Right lobe of liver (tissue), 6 donors: ENCODE results near the gene ULK4. TPM values are rescaled to one million over a fixed set of nuclear protein-coding genes. Genes with fewer than 3 reads are reported as not detected.

Experiments
- ATAC-seq, 4 donors: fragments of 200-7000 bp; cut with Tn5 transposase; one replicate each; pipeline ENCODE4 v1.9.1; 2020; ENCODE audit warnings: mild to moderate bottlenecking in 4 of 4, moderate library complexity in 4 of 4
- DNase-seq, 3 donors: peaks; one replicate each; pipeline ENCODE4 v3.0.0-alpha.2; 2020
- H3K27ac ChIP-seq, 3 donors: fragments of 200-600 bp; one replicate each; pipeline ENCODE4 v1.8.0; 2022
- H3K27me3 ChIP-seq, 2 donors: fragments of 200-600 bp; one replicate each; pipeline ENCODE4 v1.8.0; 2022
- H3K36me3 ChIP-seq, 4 donors: fragments of 200-600 bp; sonication (generic) in 1 of 4; one replicate each; pipeline versions ENCODE4 v1.5.1 to v1.8.0; 2017 to 2022; ENCODE audit warnings: control low read depth in 1 of 4
- H3K4me1 ChIP-seq, 4 donors: fragments of 200-600 bp; sonication (generic) in 1 of 4; one replicate each; pipeline versions ENCODE4 v1.5.1 to v1.8.0; 2017 to 2022; ENCODE audit warnings: control low read depth in 1 of 4
- H3K4me3 ChIP-seq, 3 donors: fragments of 200-600 bp; one replicate each; pipeline ENCODE4 v1.8.0; 2022
- H3K9me3 ChIP-seq, 4 donors: fragments of 200-600 bp; sonication (generic) in 1 of 4; one replicate each; pipeline versions ENCODE4 v1.5.1 to v1.8.0; 2017 to 2022; ENCODE audit warnings: control low read depth in 1 of 4
- CTCF ChIP-seq, 4 donors: fragments of 200-600 bp in 3 of 4; fragments of 450-650 bp in 1 of 4; IDR thresholded peaks; one replicate each; pipeline versions ENCODE4 v1.5.1 to v1.8.0; 2016 to 2022; ENCODE audit warnings: antibody characterized with exemption in 4 of 4, mild to moderate bottlenecking in 2 of 4
- POLR2A ChIP-seq: fragments of 450-650 bp; IDR thresholded peaks from one replicate; pipeline ENCODE4 v1.6.1; 2017; ENCODE audit warnings: antibody characterized with exemption, mild to moderate bottlenecking
- WGBS: methylation state at CpG from one replicate; pipeline ENCODE4 v1.1.6; 2018; ENCODE audit warnings: low coverage, low lambda C conversion rate; ENCODE audit not compliant: insufficient coverage; ENCODE audit errors: missing lambda C conversion rate; 5-methylcytosine and 5-hydroxymethylcytosine counted together
- intact Hi-C, 2 donors: fragments of 100-400 bp; cut with DNase I; formaldehyde crosslinking; loops; one replicate each; pipeline versions ENCODE4 v1.11.2 to v1.14.1; 2022
- total RNA-seq, 6 experiments: library from RNA; depleted of rRNA in 2 of 6; stranded (reverse); fragments of >200 nt in 2 of 6; fragmentation: NEBNext Ultra II Directional in 3 of 6; extraction: Animal tissue kit (Norgen Biotek cat#: 25700) in 3 of 6; gene quantifications; one replicate each; pipeline versions ENCODE4 v1.1.0 to v1.2.4, GENCODE V29; 2016 to 2023
- donor health status: DM: no; HTN: yes; CAD: no.
- donor health status: DM: no; HTN: no; CAD: no.
- donor health status: DM: no; HTN: no; CAD: no.
- donor health status: DM: no; HTN: yes; CAD: no.
- donor health status: DM: no; HTN: yes; CAD: no.

Gene ULK4
- total RNA-seq, 6 experiments from 2014 or later, result 2.8 to 5.6 (median 4.9) TPM

GRCh38 chr3:41365973-41366372, 595.9 kb downstream of the ULK4 start:
- H3K27ac ChIP-seq, result no peak overlapping the region
- no peaks in the 10 kb centered on the region for H3K9me3 ChIP-seq
- no peak for ATAC-seq
- no peaks in the 10 kb centered on the region for H3K27me3 ChIP-seq
- no peak overlapping the region for H3K4me3 ChIP-seq
- peaks cover 0 to 6% (median 0%) of the 10 kb centered on the region in 4 donors for H3K4me1 ChIP-seq
- intact Hi-C loops, result no loop called here
- TF ChIP-seq CTCF (IDR thresholded peaks at IDR 0.05), result no peak
- no peak for TF ChIP-seq POLR2A
- no peak for DNase-seq
- 86% methylated on average over 1 of the region's 1 CpG for WGBS
- H3K36me3 ChIP-seq, result no peaks in the 10 kb centered on the region

GRCh38 chr3:41364736-41365135, 597.2 kb downstream of the ULK4 start:
- no peak overlapping the region for H3K27ac ChIP-seq
- DNase-seq (no peak), ATAC-seq (no peak)
- 70% methylated on average over 2 of the region's 2 CpGs for WGBS
- intact Hi-C loops, result no loop called here
- H3K36me3 ChIP-seq, result no peaks in the 10 kb centered on the region
- H3K27me3 ChIP-seq, result no peaks in the 10 kb centered on the region
- H3K4me1 ChIP-seq, result peaks cover 0 to 6% (median 0%) of the 10 kb centered on the region in 4 donors
- H3K4me3 ChIP-seq, result no peak overlapping the region
- TF ChIP-seq POLR2A (no peak), CTCF (IDR thresholded peaks at IDR 0.05) (no peak)
- H3K9me3 ChIP-seq, result no peaks in the 10 kb centered on the region

- Histone ChIP-seq H3K4me1 (peaks cover 0 to 6% (median 0%) of the 10 kb centered on the region in 4 donors), H3K9me3 (no peaks in the 10 kb centered on the region), H3K36me3 (no peaks in the 10 kb centered on the region), H3K27ac (no peak overlapping the region), H3K4me3 (no peak overlapping the region), H3K27me3 (no peaks in the 10 kb centered on the region)
- intact Hi-C loops, result no loop called here
- peak in 1 of 3 donors; percentile 27 for DNase-seq
- no peak for TF ChIP-seq CTCF (IDR thresholded peaks at IDR 0.05)
- TF ChIP-seq POLR2A, result no peak
- peak in 3 of 4 donors; percentile 44 to 87 (median 54) for ATAC-seq
- 65% methylated on average over 4 of the region's 4 CpGs for WGBS
These were observed 597.9 kb downstream of the ULK4 start for GRCh38 chr3:41363830-41364523.

GRCh38 chr3:41362638-41363559, 599.0 kb downstream of the ULK4 start:
- no peaks in the 10 kb centered on the region for H3K27me3 ChIP-seq
- no peak for TF ChIP-seq CTCF (IDR thresholded peaks at IDR 0.05)
- TF ChIP-seq POLR2A, result no peak
- no peaks in the 10 kb centered on the region for H3K9me3 ChIP-seq
- 73% methylated on average over 2 of the region's 5 CpGs for WGBS
- intact Hi-C loops, result no loop called here
- peak in 1 of 4 donors; percentile 54 for ATAC-seq
- H3K27ac ChIP-seq, result no peak overlapping the region
- no peaks in the 10 kb centered on the region for H3K36me3 ChIP-seq
- DNase-seq, result no peak
- peaks cover 0 to 6% (median 0%) of the 10 kb centered on the region in 4 donors for H3K4me1 ChIP-seq
- no peak overlapping the region for H3K4me3 ChIP-seq
